ENCODE results near the gene IGFL1.
"Not testable (repeated sequence)": the region's sequence is repeated elsewhere in the genome, so short reads cannot be mapped to it uniquely, and the experiment has no call there.

IGFL1 gene

GRCh38 chr19:46193678-46194077, 35.9 kb upstream of the IGFL1 start:
- ChIA-PET POLR2A (interaction anchor here (0.5 kb wide), 1 partner anchor 18 kb away, joined by 3 read pairs; no protein-coding TSS in a partner anchor), CTCF (interaction anchor here (0.7 to 1.5 kb wide), 3 partner anchors 109 to 115 kb away, joined by 3 to 8 read pairs (median 5); no protein-coding TSS in a partner anchor)
- TF ChIP-seq, protein P1, sequence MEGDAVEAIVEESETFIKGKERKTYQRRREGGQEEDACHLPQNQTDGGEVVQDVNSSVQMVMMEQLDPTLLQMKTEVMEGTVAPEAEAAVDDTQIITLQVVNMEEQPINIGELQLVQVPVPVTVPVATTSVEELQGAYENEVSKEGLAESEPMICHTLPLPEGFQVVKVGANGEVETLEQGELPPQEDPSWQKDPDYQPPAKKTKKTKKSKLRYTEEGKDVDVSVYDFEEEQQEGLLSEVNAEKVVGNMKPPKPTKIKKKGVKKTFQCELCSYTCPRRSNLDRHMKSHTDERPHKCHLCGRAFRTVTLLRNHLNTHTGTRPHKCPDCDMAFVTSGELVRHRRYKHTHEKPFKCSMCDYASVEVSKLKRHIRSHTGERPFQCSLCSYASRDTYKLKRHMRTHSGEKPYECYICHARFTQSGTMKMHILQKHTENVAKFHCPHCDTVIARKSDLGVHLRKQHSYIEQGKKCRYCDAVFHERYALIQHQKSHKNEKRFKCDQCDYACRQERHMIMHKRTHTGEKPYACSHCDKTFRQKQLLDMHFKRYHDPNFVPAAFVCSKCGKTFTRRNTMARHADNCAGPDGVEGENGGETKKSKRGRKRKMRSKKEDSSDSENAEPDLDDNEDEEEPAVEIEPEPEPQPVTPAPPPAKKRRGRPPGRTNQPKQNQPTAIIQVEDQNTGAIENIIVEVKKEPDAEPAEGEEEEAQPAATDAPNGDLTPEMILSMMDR (IDR thresholded peaks at IDR 0.05; ENCODE audit: insufficient read depth, low read length, missing control alignments), result no peak
- H3K4me3 ChIP-seq (ENCODE audit: low read depth, low read length), result no peak overlapping the region
- DNase-seq (ENCODE audit: low read depth, low spot score), result no peak

- TF ChIP-seq, protein P1 (IDR thresholded peaks at IDR 0.05; ENCODE audit: insufficient read depth, low read length, missing control alignments), result no peak
- POLR2A ChIA-PET, result no interaction called here
- CTCF ChIA-PET, result interaction anchor here (2.1 kb wide), 1 partner anchor 116 kb away, joined by 9 read pairs; no protein-coding TSS in a partner anchor
- H3K4me3 ChIP-seq (ENCODE audit: low read depth, low read length), result no peak overlapping the region
- no peak for DNase-seq (ENCODE audit: low read depth, low spot score)
These were observed 34.4 kb upstream of the IGFL1 start for GRCh38 chr19:46195104-46195503.

GRCh38 chr19:46195919-46196318, 33.6 kb upstream of the IGFL1 start:
- CTCF ChIA-PET, result interaction anchor here (2.1 kb wide), 1 partner anchor 117 kb away, joined by 9 read pairs; no protein-coding TSS in a partner anchor
- POLR2A ChIA-PET; DNase-seq (ENCODE audit: low read depth, low spot score); H3K4me3 ChIP-seq (ENCODE audit: low read depth, low read length): not testable (repeated sequence)

- no peak for DNase-seq (ENCODE audit: low read depth, low spot score)
- TF ChIP-seq, protein P1 (IDR thresholded peaks at IDR 0.05; ENCODE audit: insufficient read depth, low read length, missing control alignments), result no peak
- H3K4me3 ChIP-seq (ENCODE audit: low read depth, low read length), result no peak overlapping the region
- POLR2A ChIA-PET, result no interaction called here
- CTCF ChIA-PET, result interaction anchor here (2.1 kb wide), 1 partner anchor 118 kb away, joined by 9 read pairs; no protein-coding TSS in a partner anchor
These were observed 33.0 kb upstream of the IGFL1 start for GRCh38 chr19:46196410-46197124.

DNA sequence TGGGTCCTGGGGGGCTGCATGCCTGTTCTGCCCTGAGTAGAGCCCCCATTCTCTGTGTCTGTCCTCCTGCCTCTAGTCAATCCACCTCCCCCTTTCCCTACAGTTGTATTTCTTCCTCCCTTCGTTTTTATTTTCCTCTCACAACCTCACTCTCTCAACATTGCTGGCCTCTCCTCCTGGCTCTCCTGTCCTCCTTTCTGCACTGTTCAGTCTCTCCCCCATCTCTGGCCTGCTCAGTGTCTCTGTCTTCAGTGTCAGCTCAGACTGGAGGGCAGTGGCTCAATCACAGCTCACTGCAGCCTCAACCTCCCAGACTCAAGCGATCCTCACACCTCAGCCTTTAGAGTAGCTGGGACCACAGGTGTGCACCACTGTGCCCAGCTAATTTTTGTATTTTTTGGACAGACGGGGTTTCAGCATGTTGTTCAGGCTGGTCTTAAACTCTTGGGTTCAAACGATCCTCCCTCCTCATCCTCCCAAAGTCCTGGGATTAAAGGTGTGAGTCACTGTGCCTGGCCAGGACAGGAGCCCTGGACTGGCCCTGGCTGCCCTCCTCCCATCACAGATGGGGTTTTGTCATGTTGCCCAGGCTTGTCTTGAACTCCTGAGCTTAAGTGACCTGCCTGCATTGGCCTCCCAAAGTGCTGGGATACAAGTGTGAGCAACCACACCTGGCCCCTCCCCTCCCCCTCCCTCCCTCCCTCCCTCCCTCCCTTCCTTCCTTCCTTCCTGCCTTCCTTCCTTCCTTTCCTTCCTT, 32.0 kb upstream of the IGFL1 start:
- ChIA-PET CTCF (no interaction called here), POLR2A (no interaction called here)
- H3K4me3 ChIP-seq (ENCODE audit: low read depth, low read length), result no peak overlapping the region
- DNase-seq (ENCODE audit: low read depth, low spot score), result no peak
- TF ChIP-seq, protein P1 (IDR thresholded peaks at IDR 0.05; ENCODE audit: insufficient read depth, low read length, missing control alignments), result no peak

GRCh38 chr19:46198756-46199155, 30.8 kb upstream of the IGFL1 start:
- no peak overlapping the region for H3K4me3 ChIP-seq (ENCODE audit: low read depth, low read length)
- TF ChIP-seq, protein P1 (IDR thresholded peaks at IDR 0.05; ENCODE audit: insufficient read depth, low read length, missing control alignments), result no peak
- no peak for DNase-seq (ENCODE audit: low read depth, low spot score)
- POLR2A ChIA-PET, result no interaction called here
- CTCF ChIA-PET, result interaction anchor here (0.9 kb wide), 1 partner anchor 66 kb away, joined by 3 read pairs; no protein-coding TSS in a partner anchor
